HEK293 (cell line): Measurements from ENCODE around the gene ADAM23.

Source experiments
- ZNF768 ChIP-seq: fragments of 450-650 bp; formaldehyde crosslinking; IDR thresholded peaks from 2 replicates; pipeline ENCODE4 v1.5.1; 2018; ENCODE audit warnings: missing biosample characterization, mild to moderate bottlenecking, missing genetic modification characterization
- TF ChIP-seq, protein P1 (sequence below): fragments of 450-650 bp; formaldehyde crosslinking; IDR thresholded peaks from 2 replicates; pipeline ENCODE4 v1.5.1; 2016; ENCODE audit warnings: missing biosample characterization, missing genetic modification characterization

DNA sequence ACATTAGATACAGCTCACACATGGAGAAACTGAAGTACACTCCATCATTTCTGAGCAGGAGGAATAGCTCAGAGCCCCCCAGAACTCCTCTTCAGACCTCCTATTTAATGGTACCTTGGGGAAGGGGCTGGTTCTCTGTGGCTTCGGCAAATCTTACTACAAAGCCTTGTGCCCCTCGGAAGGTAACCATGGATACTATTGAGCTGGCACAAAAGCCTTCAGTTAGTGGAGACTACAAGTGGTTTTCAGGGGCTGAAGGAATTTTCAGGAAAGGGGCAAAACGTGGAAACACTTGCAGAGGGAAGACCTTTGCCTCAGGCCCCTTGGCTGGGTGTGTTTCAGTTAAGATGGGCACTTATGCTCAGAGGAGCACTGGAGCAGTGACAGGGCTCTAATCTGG is 197.9 kb downstream of the ADAM23 start:
- TF ChIP-seq ZNF768, result no peak
- TF ChIP-seq, protein P1, sequence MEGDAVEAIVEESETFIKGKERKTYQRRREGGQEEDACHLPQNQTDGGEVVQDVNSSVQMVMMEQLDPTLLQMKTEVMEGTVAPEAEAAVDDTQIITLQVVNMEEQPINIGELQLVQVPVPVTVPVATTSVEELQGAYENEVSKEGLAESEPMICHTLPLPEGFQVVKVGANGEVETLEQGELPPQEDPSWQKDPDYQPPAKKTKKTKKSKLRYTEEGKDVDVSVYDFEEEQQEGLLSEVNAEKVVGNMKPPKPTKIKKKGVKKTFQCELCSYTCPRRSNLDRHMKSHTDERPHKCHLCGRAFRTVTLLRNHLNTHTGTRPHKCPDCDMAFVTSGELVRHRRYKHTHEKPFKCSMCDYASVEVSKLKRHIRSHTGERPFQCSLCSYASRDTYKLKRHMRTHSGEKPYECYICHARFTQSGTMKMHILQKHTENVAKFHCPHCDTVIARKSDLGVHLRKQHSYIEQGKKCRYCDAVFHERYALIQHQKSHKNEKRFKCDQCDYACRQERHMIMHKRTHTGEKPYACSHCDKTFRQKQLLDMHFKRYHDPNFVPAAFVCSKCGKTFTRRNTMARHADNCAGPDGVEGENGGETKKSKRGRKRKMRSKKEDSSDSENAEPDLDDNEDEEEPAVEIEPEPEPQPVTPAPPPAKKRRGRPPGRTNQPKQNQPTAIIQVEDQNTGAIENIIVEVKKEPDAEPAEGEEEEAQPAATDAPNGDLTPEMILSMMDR (tag by site-specific recombination), result no peak
